H9 (cell line): ENCODE measurements around the gene TMEM201. TPM values are rescaled to one million over a fixed set of nuclear protein-coding genes. Genes with fewer than 3 reads are reported as not detected.

Source experiments
- DNase-seq: peaks from one replicate; pipeline ENCODE4 v3.0.0-alpha.2; 2017
- H2AFZ ChIP-seq: one replicate; pipeline ENCODE4 v1.6.1; 2013; ENCODE audit warnings: mild to moderate bottlenecking, low read length, control low read depth, moderate library complexity
- H2AK5ac ChIP-seq: 2 replicates; pipeline ENCODE4 v1.6.1; 2013; ENCODE audit warnings: low read length, control low read depth, mixed read lengths; ENCODE audit not compliant: insufficient read length
- H2BK120ac ChIP-seq: one replicate; pipeline ENCODE4 v1.6.1; 2013; ENCODE audit warnings: low read depth, mild to moderate bottlenecking, low read length, control low read depth, inconsistent platforms; ENCODE audit not compliant: poor library complexity, severe bottlenecking
- H2BK12ac ChIP-seq: 2 replicates; pipeline ENCODE4 v1.6.1; 2013; ENCODE audit warnings: low read length, control low read depth, mixed read lengths, low read depth; ENCODE audit not compliant: insufficient read length
- H2BK15ac ChIP-seq: 2 replicates; pipeline ENCODE4 v1.6.1; 2013; ENCODE audit warnings: low read depth, low read length, control low read depth
- H2BK20ac ChIP-seq: one replicate; pipeline ENCODE4 v1.6.1; 2013; ENCODE audit warnings: low read depth, mild to moderate bottlenecking, low read length, control low read depth, inconsistent platforms; ENCODE audit not compliant: poor library complexity, severe bottlenecking
- H2BK5ac ChIP-seq: 2 replicates; pipeline ENCODE4 v1.6.1; 2013; ENCODE audit warnings: low read length, control low read depth, mixed read lengths; ENCODE audit not compliant: insufficient read length
- H3K14ac ChIP-seq: 2 replicates; pipeline ENCODE4 v1.6.1; 2013; ENCODE audit warnings: low read length, control low read depth; ENCODE audit not compliant: insufficient read depth
- H3K18ac ChIP-seq: 2 replicates; pipeline ENCODE4 v1.6.1; 2013; ENCODE audit warnings: low read depth, mild to moderate bottlenecking, mixed read lengths, low read length, control low read depth; ENCODE audit not compliant: insufficient read length
- H3K23ac ChIP-seq: 2 replicates; pipeline ENCODE4 v1.6.1; 2013; ENCODE audit warnings: low read length, control low read depth, mixed read lengths, low read depth; ENCODE audit not compliant: insufficient read length
- H3K23me2 ChIP-seq: 2 replicates; pipeline ENCODE4 v1.6.1; 2013; ENCODE audit warnings: low read depth, mild to moderate bottlenecking, mixed read lengths, low read length, control low read depth; ENCODE audit not compliant: insufficient read length, poor library complexity, severe bottlenecking
- H3K27ac ChIP-seq: 2 replicates; pipeline ENCODE4 v1.5.1; 2013; ENCODE audit warnings: low read length, control low read depth, mixed read lengths, low read depth; ENCODE audit not compliant: insufficient read length
- H3K27me3 ChIP-seq: 2 replicates; pipeline ENCODE4 v1.6.1; 2013; ENCODE audit warnings: low read length, control low read depth, inconsistent platforms; ENCODE audit not compliant: insufficient read depth
- H3K4ac ChIP-seq: 2 replicates; pipeline ENCODE4 v1.6.1; 2013; ENCODE audit warnings: low read depth, mild to moderate bottlenecking, control low read depth, inconsistent platforms, low read length, moderate library complexity
- H3K4me1 ChIP-seq: 2 replicates; pipeline ENCODE4 v1.6.1; 2013; ENCODE audit warnings: low read length, control low read depth, inconsistent platforms; ENCODE audit not compliant: insufficient read depth
- H3K4me2 ChIP-seq: 2 replicates; pipeline ENCODE4 v1.6.1; 2013; ENCODE audit warnings: low read length, control low read depth, mixed read lengths; ENCODE audit not compliant: insufficient read length, insufficient read depth
- H3K56ac ChIP-seq: 2 replicates; pipeline ENCODE4 v1.6.1; 2013; ENCODE audit warnings: low read depth, mild to moderate bottlenecking, mixed read lengths, low read length, control low read depth; ENCODE audit not compliant: insufficient read length
- H3K79me1 ChIP-seq: 2 replicates; pipeline ENCODE4 v1.6.1; 2013; ENCODE audit warnings: low read depth, mild to moderate bottlenecking, moderate library complexity, low read length, control low read depth, inconsistent platforms; ENCODE audit not compliant: insufficient read depth, poor library complexity, severe bottlenecking
- H3K79me2 ChIP-seq: 2 replicates; pipeline ENCODE4 v1.6.1; 2013; ENCODE audit warnings: low read length, control low read depth, inconsistent platforms; ENCODE audit not compliant: insufficient read depth
- H3K9ac ChIP-seq: 2 replicates; pipeline ENCODE4 v1.6.1; 2013; ENCODE audit warnings: low read length, control low read depth, mixed read lengths; ENCODE audit not compliant: insufficient read length; ENCODE audit errors: extremely low read depth
- H3K9me3 ChIP-seq: one replicate; pipeline ENCODE4 v1.6.1; 2013; ENCODE audit warnings: low read depth, low read length, inconsistent platforms; ENCODE audit not compliant: control insufficient read depth
- H3T11ph ChIP-seq: one replicate; pipeline ENCODE4 v1.6.1; 2013; ENCODE audit warnings: mild to moderate bottlenecking, low read length, control low read depth, inconsistent platforms
- H4K20me1 ChIP-seq: one replicate; pipeline ENCODE4 v1.6.1; 2013; ENCODE audit not compliant: control insufficient read depth, insufficient read length, insufficient read depth
- H4K5ac ChIP-seq: 2 replicates; pipeline ENCODE4 v1.6.1; 2013; ENCODE audit warnings: low read depth, mild to moderate bottlenecking, mixed read lengths, low read length, control low read depth; ENCODE audit not compliant: insufficient read length
- H4K8ac ChIP-seq: replicated peaks from 2 replicates; pipeline ENCODE4 v1.6.1; 2013; ENCODE audit warnings: low read length, control low read depth, mixed read lengths, low read depth; ENCODE audit not compliant: insufficient read length
- H4K91ac ChIP-seq: 2 replicates; pipeline ENCODE4 v1.6.1; 2013; ENCODE audit warnings: low read depth, mild to moderate bottlenecking, moderate library complexity, mixed read lengths, low read length, control low read depth; ENCODE audit not compliant: insufficient read length
- H3K27ac Mint-ChIP-seq, 3 experiments: 2 replicates in 2 of 3; 3 replicates in 1 of 3; pipeline ENCODE4 v1.8.0; 2020 to 2021; ENCODE audit warnings: mixed read lengths in 3 of 3, mild to moderate bottlenecking in 1 of 3, moderate library complexity in 1 of 3
- H3K27me3 Mint-ChIP-seq: 2 replicates; pipeline ENCODE4 v1.8.0; 2021; ENCODE audit warnings: low read depth, mild to moderate bottlenecking, moderate library complexity, mixed read lengths
- H3K36me3 Mint-ChIP-seq, 3 experiments: 2 replicates in 2 of 3; 3 replicates in 1 of 3; pipeline ENCODE4 v1.8.0; 2020 to 2021; ENCODE audit warnings: low read depth in 3 of 3, mixed read lengths in 3 of 3; ENCODE audit not compliant: insufficient read depth in 1 of 3
- H3K4me1 Mint-ChIP-seq, 2 experiments: 2 replicates each; pipeline ENCODE4 v1.8.0; 2020; ENCODE audit warnings: mixed read lengths in 2 of 2
- H3K4me3 Mint-ChIP-seq, 2 experiments: 2 replicates in 1 of 2; 3 replicates in 1 of 2; pipeline ENCODE4 v1.8.0; 2020 to 2021; ENCODE audit warnings: mild to moderate bottlenecking in 2 of 2, mixed read lengths in 2 of 2, moderate library complexity in 1 of 2
- H3K9me3 Mint-ChIP-seq, 2 experiments: 2 replicates in 1 of 2; 3 replicates in 1 of 2; pipeline ENCODE4 v1.8.0; 2020; ENCODE audit warnings: mild to moderate bottlenecking in 2 of 2, mixed read lengths in 2 of 2, moderate library complexity in 1 of 2
- WGBS: extraction: QIAGEN DNeasy Blood & Tissue Kit; methylation state at CpG from one replicate; pipeline ENCODE4 v1.1.7; 2013; ENCODE audit warnings: missing lambda C conversion rate, low lambda C conversion rate, mixed read lengths; ENCODE audit not compliant: insufficient read length; ENCODE audit errors: extremely low coverage; 5-methylcytosine and 5-hydroxymethylcytosine counted together
- total RNA-seq: library from RNA; stranded (reverse); gene quantifications from 2 replicates; pipeline ENCODE4 v1.2.1, GENCODE V29; 2021
- TF ChIP-seq, protein P1 (sequence below): fragments of 200-600 bp; sonication (generic); conservative IDR thresholded peaks from 3 replicates; pipeline ENCODE4 v1.8.0; 2021; ENCODE audit warnings: antibody characterized with exemption, mild to moderate bottlenecking

TMEM201 gene
- total RNA-seq, 1 experiment from 2014 or later: 31.0 TPM

DNA sequence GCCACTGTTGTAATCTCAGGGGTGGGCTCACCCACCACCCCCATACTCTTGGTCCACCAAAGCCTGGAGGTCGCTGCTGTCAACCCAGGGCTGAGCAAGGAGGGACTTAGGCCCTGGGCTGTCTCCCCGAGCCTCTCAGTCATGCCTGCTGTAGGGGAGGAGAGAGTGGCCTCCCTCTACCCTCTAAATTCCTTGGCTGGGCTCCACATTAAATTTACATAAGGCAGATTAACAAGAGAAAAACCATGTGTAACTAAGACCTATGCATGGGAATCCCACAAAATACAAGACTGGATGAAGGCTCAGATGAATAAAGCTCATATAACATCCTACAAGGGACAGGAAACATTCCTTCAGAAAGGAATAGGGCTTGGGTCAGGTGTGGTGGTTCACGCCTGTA, 61.1 kb downstream of the TMEM201 start:
- H3K23ac ChIP-seq: no peak overlapping the region
- no peak overlapping the region for H2BK20ac ChIP-seq
- no CpG with 5 or more reads among the region's 3 CpGs for WGBS
- H3K9me3 Mint-ChIP-seq: no peaks in the 10 kb centered on the region; a peak in 1 of 5 replicates
- no peak overlapping the region for H2BK15ac ChIP-seq
- peaks cover 60% of the 10 kb centered on the region for H3K27me3 Mint-ChIP-seq
- H2AFZ ChIP-seq: no peak overlapping the region
- TF ChIP-seq, protein P1, sequence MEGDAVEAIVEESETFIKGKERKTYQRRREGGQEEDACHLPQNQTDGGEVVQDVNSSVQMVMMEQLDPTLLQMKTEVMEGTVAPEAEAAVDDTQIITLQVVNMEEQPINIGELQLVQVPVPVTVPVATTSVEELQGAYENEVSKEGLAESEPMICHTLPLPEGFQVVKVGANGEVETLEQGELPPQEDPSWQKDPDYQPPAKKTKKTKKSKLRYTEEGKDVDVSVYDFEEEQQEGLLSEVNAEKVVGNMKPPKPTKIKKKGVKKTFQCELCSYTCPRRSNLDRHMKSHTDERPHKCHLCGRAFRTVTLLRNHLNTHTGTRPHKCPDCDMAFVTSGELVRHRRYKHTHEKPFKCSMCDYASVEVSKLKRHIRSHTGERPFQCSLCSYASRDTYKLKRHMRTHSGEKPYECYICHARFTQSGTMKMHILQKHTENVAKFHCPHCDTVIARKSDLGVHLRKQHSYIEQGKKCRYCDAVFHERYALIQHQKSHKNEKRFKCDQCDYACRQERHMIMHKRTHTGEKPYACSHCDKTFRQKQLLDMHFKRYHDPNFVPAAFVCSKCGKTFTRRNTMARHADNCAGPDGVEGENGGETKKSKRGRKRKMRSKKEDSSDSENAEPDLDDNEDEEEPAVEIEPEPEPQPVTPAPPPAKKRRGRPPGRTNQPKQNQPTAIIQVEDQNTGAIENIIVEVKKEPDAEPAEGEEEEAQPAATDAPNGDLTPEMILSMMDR: no peak
- no peaks in the 10 kb centered on the region for H3K79me1 ChIP-seq
- H3K27ac Mint-ChIP-seq: no peak overlapping the region
- H4K5ac ChIP-seq: no peak overlapping the region
- no peaks in the 10 kb centered on the region for H3K79me2 ChIP-seq
- no peak for DNase-seq
- no peak overlapping the region for H3K9ac ChIP-seq
- no peaks in the 10 kb centered on the region for H3K9me3 ChIP-seq
- H3K4me2 ChIP-seq: no peak overlapping the region
- H3K36me3 Mint-ChIP-seq: no peaks in the 10 kb centered on the region
- H3K4ac ChIP-seq: no peak overlapping the region
- H3K4me1 ChIP-seq: no peaks in the 10 kb centered on the region
- H3K4me1 Mint-ChIP-seq: peaks cover 8 to 12% of the 10 kb centered on the region in 2 experiments
- no peaks in the 10 kb centered on the region for H4K20me1 ChIP-seq
- H3K18ac ChIP-seq: no peak overlapping the region
- H3K14ac ChIP-seq: no peak overlapping the region
- H3K23me2 ChIP-seq: peaks cover 10% of the 10 kb centered on the region
- H2BK120ac ChIP-seq: no peak overlapping the region
- no peak overlapping the region for H2AK5ac ChIP-seq
- no peak overlapping the region for H3K56ac ChIP-seq
- H3T11ph ChIP-seq: no peak overlapping the region
- peaks cover 9% of the 10 kb centered on the region; the same call in 1 of the 2 replicates for H3K27me3 ChIP-seq
- H2BK12ac ChIP-seq: no peak overlapping the region
- no peak overlapping the region; a peak in 1 of 5 replicates for H3K4me3 Mint-ChIP-seq
- no peak overlapping the region for H4K8ac ChIP-seq
- H3K27ac ChIP-seq: no peak overlapping the region
- H4K91ac ChIP-seq: no peak overlapping the region
- no peak overlapping the region for H2BK5ac ChIP-seq
